PC-3 (cell line): ENCODE data around the gene E2F2. TPM values are rescaled to one million over a fixed set of nuclear protein-coding genes. Genes with fewer than 3 reads are reported as not detected.

ENCODE experiments used
- ATAC-seq: fragments of 200-7000 bp; cut with Tn5 transposase; 2 replicates; pipeline ENCODE4 v1.9.1; 2020; ENCODE audit warnings: mild to moderate bottlenecking, moderate library complexity
- BruUV-seq: library from RNA; stranded (reverse); fragments of 400-500 nt; replicated peaks from 2 replicates; lab custom pipeline; 2021; lab: Mats Ljungman, UMichigan
- CTCF ChIA-PET: fragments of 300-600 bp; sonication (Branson Sonifier 250); formaldehyde crosslinking; loops from one replicate; lab custom pipeline; 2022; ENCODE audit warnings: antibody characterized with exemption; lab: Charles Lee
- POLR2A ChIA-PET: fragments of 300-600 bp; sonication (Branson Sonifier 250); formaldehyde crosslinking; loops from one replicate; lab custom pipeline; 2022; ENCODE audit warnings: antibody characterized with exemption; ENCODE audit not compliant: unreplicated experiment; lab: Charles Lee
- DNase-seq: peaks from one replicate; pipeline ENCODE4 v3.0.0-alpha.2; 2015
- H2AFZ ChIP-seq: fragments of 300-600 bp; sonication (generic); 2 replicates; pipeline ENCODE4 v1.6.0; 2016; ENCODE audit warnings: antibody characterized with exemption, low read length
- H3F3A ChIP-seq: fragments of 300-600 bp; sonication (generic); one replicate; pipeline ENCODE4 v1.6.0; 2017; ENCODE audit warnings: antibody characterized with exemption, low read length, control low read depth, mild to moderate bottlenecking; ENCODE audit not compliant: unreplicated experiment
- H3K27ac ChIP-seq: fragments of 300-600 bp; sonication (generic); 2 replicates; pipeline ENCODE4 v1.5.1; 2016; ENCODE audit warnings: mild to moderate bottlenecking, low read length
- H3K27me3 ChIP-seq: fragments of 300-600 bp; sonication (generic); 2 replicates; pipeline ENCODE4 v1.6.1; 2016; ENCODE audit warnings: low read length, mixed read lengths
- H3K36me3 ChIP-seq: fragments of 300-600 bp; sonication (generic); 2 replicates; pipeline ENCODE4 v1.6.1; 2016; ENCODE audit warnings: low read depth, mixed run types, low read length, mixed read lengths
- H3K4me1 ChIP-seq: fragments of 300-600 bp; sonication (generic); 2 replicates; pipeline ENCODE4 v1.5.1; 2016; ENCODE audit warnings: low read length; ENCODE audit not compliant: insufficient read depth
- H3K4me2 ChIP-seq: fragments of 300-600 bp; sonication (generic); 2 replicates; pipeline ENCODE4 v1.6.0; 2016; ENCODE audit warnings: low read length
- H3K4me3 ChIP-seq: fragments of 300-600 bp; sonication (generic); 2 replicates; pipeline ENCODE4 v1.5.1; 2016; ENCODE audit warnings: mild to moderate bottlenecking, low read length, mixed read lengths
- H3K79me2 ChIP-seq: fragments of 300-600 bp; sonication (generic); 2 replicates; pipeline ENCODE4 v1.6.1; 2017; ENCODE audit warnings: low read length, mixed read lengths
- H3K9ac ChIP-seq: fragments of 300-600 bp; sonication (generic); 2 replicates; pipeline ENCODE4 v1.6.0; 2016; ENCODE audit warnings: mild to moderate bottlenecking, low read length
- H3K9me2 ChIP-seq: fragments of 300-600 bp; sonication (generic); replicated peaks from 2 replicates; pipeline ENCODE4 v1.6.1; 2016; ENCODE audit warnings: mixed run types, low read length, mixed read lengths
- H3K9me3 ChIP-seq: fragments of 300-600 bp; sonication (generic); 2 replicates; pipeline ENCODE4 v1.6.1; 2016; ENCODE audit warnings: low read length, mixed read lengths
- H4K20me1 ChIP-seq: fragments of 300-600 bp; sonication (generic); 2 replicates; pipeline ENCODE4 v1.6.1; 2016; ENCODE audit warnings: low read length, mixed read lengths
- CTCF ChIP-seq: fragments of 300-600 bp; sonication (generic); conservative IDR thresholded peaks from 2 replicates; pipeline ENCODE4 v1.5.1; 2017; ENCODE audit warnings: antibody characterized with exemption, low read depth, mild to moderate bottlenecking, low read length
- EZH2 ChIP-seq: fragments of 300-600 bp; sonication (generic); IDR thresholded peaks from one replicate; pipeline ENCODE4 v1.6.1; 2017; ENCODE audit warnings: antibody characterized with exemption, mild to moderate bottlenecking, low read length; ENCODE audit not compliant: unreplicated experiment
- EZH2phosphoT487 ChIP-seq: fragments of 300-600 bp; sonication (generic); IDR thresholded peaks from 2 replicates; pipeline ENCODE4 v1.6.1; 2018; ENCODE audit warnings: mild to moderate bottlenecking, antibody characterized with exemption, low read length, borderline replicate concordance
- intact Hi-C: fragments of 100-400 bp; cut with micrococcal nuclease; formaldehyde crosslinking; loops from 2 replicates; pipeline ENCODE4 v1.9.0; 2023
- total RNA-seq: library from RNA; depleted of rRNA; stranded (reverse); fragments of >200 nt; gene quantifications from 2 replicates; pipeline ENCODE4 v1.2.3, GENCODE V29; 2014

The E2F2 gene
- total RNA-seq, 1 experiment from 2014 or later: 7.0 TPM

DNA sequence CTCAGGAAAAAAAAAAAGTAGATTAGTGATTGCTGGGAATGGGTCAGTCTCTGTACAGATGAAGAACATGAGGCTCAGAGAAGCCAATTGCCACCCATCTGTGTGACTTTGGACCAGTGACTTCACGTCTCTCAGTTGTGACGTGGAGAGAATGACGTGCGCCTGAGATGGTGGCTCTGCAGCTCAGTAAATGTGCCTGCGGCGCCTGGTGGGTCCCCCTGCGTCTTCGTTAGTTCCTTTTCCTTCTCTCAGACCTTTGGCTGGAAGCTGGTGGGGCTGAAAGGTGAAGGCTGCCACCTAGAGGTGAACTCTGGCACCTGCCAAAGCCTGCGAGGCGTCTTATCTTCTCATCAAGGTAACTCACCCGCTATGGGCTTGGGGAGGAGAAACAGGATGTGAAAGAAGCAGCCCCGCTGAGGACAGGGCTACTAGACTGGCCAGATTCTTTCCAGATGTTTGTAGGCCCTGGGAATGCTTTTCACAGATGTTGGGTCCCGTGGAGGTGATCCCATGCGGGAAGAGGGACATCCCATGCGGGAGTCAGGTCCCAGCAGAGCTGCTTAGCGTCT, 8.7 kb upstream of the E2F2 start:
- Histone ChIP-seq H3F3A (no peaks in the 10 kb centered on the region), H4K20me1 (no peaks in the 10 kb centered on the region), H3K27ac (no peak overlapping the region), H3K4me3 (peak overlapping the region; percentile 49; the same call in 1 of the 2 replicates), H3K4me2 (peak overlapping the region; percentile 75), H3K9me3 (no peaks in the 10 kb centered on the region), H3K4me1 (no peaks in the 10 kb centered on the region), H3K79me2 (no peaks in the 10 kb centered on the region), H3K9me2 (no peaks in the 10 kb centered on the region), H3K27me3 (no peaks in the 10 kb centered on the region), H2AFZ (peak overlapping the region; percentile 80), H3K9ac (0 out of 2 replicates have a peak overlapping the region, but pooled peaks have one; percentile 21), H3K36me3 (no peaks in the 10 kb centered on the region)
- CTCF ChIA-PET: interaction anchor here (0.5 to 1.4 kb wide), 8 partner anchors 8 to 98 kb away, joined by 3 to 53 read pairs (median 4); no protein-coding TSS in a partner anchor
- peak; percentile 94 for TF ChIP-seq CTCF
- TF ChIP-seq EZH2: no peak
- intact Hi-C loops: loop anchor here (5.0 kb wide), 1 partner anchor 117 kb away; the partner anchor contains the start of gene TCEA3
- POLR2A ChIA-PET: interaction anchor here (0.9 kb wide), 1 partner anchor 44 kb away, joined by 9 read pairs; no protein-coding TSS in a partner anchor
- ATAC-seq (peak; percentile 94), DNase-seq (peak; percentile 96)
- BruUV-seq: no TSS peak

DNA sequence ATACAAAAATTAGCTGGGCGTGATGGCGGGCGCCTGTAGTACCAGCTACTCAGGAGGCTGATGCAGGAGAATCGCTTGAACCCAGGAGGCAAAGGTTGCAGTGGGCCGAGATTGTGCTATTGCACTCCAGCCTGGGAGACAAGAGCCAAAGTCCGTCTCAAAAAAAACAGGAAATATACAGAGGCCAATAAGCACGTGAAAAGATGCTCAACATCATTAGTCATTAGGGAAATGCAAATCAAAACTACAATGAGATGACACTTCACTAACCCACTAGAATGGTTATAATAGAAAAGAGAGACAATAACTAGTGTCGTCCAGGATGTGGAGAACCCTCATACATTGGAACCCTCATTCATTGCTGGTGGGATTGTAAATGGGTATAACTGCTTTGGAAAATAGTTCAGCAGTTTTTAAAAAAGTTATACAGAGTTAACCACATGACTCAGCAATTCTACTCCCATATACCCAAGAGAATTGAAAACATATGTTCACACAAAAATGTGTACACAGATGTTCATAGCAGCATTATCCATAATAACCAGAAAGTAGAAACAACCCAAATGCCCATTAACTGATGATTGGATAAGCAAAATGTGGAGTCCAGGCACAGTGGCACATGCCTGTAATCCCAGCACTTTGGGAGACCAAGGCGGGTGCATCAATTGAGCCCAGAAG, 6.4 kb upstream of the E2F2 start:
- Histone ChIP-seq H3K4me3 (no peak overlapping the region), H3F3A (no peaks in the 10 kb centered on the region), H3K36me3 (no peaks in the 10 kb centered on the region), H2AFZ (no peak overlapping the region), H3K4me1 (peaks cover 6% of the 10 kb centered on the region; the same call in 1 of the 2 replicates), H4K20me1 (no peaks in the 10 kb centered on the region), H3K27me3 (no peaks in the 10 kb centered on the region), H3K4me2 (no peak overlapping the region), H3K9ac (no peak overlapping the region), H3K79me2 (no peaks in the 10 kb centered on the region), H3K9me3 (no peaks in the 10 kb centered on the region), H3K9me2 (no peaks in the 10 kb centered on the region), H3K27ac (no peak overlapping the region)
- CTCF ChIA-PET: no interaction called here
- intact Hi-C loops: loop anchor here (5.0 kb wide), 1 partner anchor 115 kb away; the partner anchor contains the start of gene TCEA3
- POLR2A ChIA-PET: no interaction called here
- TF ChIP-seq EZH2phosphoT487 (no peak), EZH2 (no peak), CTCF (no peak)
- DNase-seq (no peak), ATAC-seq (no peak)
- no TSS peak for BruUV-seq
